Epithelial cell of esophagus (primary cell): ENCODE results near the gene GPC6.

Source experiments
- DNase-seq: peaks from one replicate; pipeline ENCODE4 v3.0.0; 2010; ENCODE audit warnings: low read depth
- H3K4me3 ChIP-seq: 2 replicates; pipeline ENCODE4 v1.5.1; 2011; ENCODE audit warnings: mild to moderate bottlenecking, low read length, control low read depth
- CTCF ChIP-seq: IDR thresholded peaks from 2 replicates; pipeline ENCODE4 v1.5.1; 2011; ENCODE audit warnings: low read depth, mild to moderate bottlenecking, low read length, control low read depth, inconsistent platforms; ENCODE audit not compliant: insufficient read depth; ENCODE audit errors: missing control alignments

Gene GPC6

DNA sequence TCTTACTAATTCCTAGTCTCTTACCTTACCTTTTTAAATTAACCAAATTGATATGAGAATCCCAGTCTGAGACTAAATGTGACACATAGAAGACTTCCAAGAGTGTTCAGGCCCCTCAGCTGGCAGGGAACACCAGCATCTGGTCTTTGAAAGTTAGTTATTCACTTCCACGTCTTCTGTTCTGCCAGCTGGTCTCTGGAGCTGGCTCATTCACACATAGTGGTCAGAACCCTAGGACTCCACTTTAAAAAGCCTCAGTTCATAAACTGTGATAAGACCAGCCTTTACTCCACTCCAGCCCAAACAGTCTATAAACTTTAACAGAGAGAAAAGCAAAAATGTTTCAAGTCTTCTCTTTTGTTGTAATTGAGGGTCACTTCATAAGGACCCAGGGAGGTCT lies 989.9 kb downstream of the GPC6 start:
- no peak for DNase-seq
- no peak overlapping the region for H3K4me3 ChIP-seq
- TF ChIP-seq CTCF: no peak

- no peak overlapping the region for H3K4me3 ChIP-seq
- DNase-seq: no peak
- TF ChIP-seq CTCF: no peak
Observed at GRCh38 chr13:94217370-94217769, 990.8 kb downstream of the GPC6 start.

- H3K4me3 ChIP-seq: no peak overlapping the region
- no peak for DNase-seq
- TF ChIP-seq CTCF: no peak
Observed at GRCh38 chr13:94218537-94218936, 991.9 kb downstream of the GPC6 start.

GRCh38 chr13:94218951-94219350 lies 992.3 kb downstream of the GPC6 start:
- DNase-seq: no peak
- no peak overlapping the region for H3K4me3 ChIP-seq
- no peak for TF ChIP-seq CTCF

GRCh38 chr13:94224670-94225069 lies 998.1 kb downstream of the GPC6 start:
- DNase-seq: no peak
- TF ChIP-seq CTCF: no peak

GRCh38 chr13:94227255-94227879 lies 1000.8 kb downstream of the GPC6 start:
- TF ChIP-seq CTCF: no peak
- no peak overlapping the region for H3K4me3 ChIP-seq
- no peak for DNase-seq

More at GRCh38 chr13:94224670-94225069, 998.1 kb downstream of the GPC6 start:
- H3K4me3 ChIP-seq: no peak overlapping the region

GRCh38 chr13:94228763-94229162 lies 1002.2 kb downstream of the GPC6 start:
- DNase-seq: no peak
- TF ChIP-seq CTCF: no peak
- no peak overlapping the region for H3K4me3 ChIP-seq
